ENCODE results near the gene PCDHGB4.

DNA sequence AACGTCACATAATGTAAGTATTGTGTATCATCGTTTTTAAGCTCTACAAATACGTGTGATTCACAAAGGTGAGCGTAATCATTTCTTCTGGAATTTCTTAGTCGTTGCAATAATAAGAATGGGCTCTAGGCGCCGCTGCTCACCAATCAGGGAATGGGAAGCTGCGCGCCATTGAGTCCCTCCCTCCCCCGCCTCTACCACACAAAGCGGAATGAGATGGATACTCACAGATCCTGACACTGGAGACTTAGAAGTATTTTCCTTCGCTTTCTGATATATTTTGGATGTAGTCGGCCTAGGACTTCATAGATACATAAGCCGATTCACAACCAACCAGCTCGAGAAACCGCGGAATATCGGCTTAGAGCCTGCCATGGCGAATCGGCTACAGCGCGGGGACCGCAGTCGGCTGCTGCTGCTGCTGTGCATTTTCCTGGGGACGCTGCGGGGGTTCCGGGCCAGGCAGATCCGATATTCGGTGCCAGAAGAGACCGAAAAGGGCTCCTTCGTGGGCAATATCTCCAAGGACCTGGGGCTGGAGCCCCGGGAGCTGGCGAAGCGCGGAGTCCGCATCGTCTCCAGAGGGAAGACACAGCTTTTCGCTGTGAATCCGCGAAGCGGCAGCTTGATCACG, 33.5 kb downstream of the PCDHGB4 start, which contains the start of gene PCDHGA11:
- TF ChIP-seq, protein P1, sequence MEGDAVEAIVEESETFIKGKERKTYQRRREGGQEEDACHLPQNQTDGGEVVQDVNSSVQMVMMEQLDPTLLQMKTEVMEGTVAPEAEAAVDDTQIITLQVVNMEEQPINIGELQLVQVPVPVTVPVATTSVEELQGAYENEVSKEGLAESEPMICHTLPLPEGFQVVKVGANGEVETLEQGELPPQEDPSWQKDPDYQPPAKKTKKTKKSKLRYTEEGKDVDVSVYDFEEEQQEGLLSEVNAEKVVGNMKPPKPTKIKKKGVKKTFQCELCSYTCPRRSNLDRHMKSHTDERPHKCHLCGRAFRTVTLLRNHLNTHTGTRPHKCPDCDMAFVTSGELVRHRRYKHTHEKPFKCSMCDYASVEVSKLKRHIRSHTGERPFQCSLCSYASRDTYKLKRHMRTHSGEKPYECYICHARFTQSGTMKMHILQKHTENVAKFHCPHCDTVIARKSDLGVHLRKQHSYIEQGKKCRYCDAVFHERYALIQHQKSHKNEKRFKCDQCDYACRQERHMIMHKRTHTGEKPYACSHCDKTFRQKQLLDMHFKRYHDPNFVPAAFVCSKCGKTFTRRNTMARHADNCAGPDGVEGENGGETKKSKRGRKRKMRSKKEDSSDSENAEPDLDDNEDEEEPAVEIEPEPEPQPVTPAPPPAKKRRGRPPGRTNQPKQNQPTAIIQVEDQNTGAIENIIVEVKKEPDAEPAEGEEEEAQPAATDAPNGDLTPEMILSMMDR (IDR thresholded peaks at IDR 0.05), result no peak
- no peak for TF ChIP-seq FOSL2 (IDR thresholded peaks at IDR 0.05)
- TF ChIP-seq FOSL2 (CRISPR knock-in tag; IDR thresholded peaks at IDR 0.05), result no peak
- TF ChIP-seq, protein P2, sequence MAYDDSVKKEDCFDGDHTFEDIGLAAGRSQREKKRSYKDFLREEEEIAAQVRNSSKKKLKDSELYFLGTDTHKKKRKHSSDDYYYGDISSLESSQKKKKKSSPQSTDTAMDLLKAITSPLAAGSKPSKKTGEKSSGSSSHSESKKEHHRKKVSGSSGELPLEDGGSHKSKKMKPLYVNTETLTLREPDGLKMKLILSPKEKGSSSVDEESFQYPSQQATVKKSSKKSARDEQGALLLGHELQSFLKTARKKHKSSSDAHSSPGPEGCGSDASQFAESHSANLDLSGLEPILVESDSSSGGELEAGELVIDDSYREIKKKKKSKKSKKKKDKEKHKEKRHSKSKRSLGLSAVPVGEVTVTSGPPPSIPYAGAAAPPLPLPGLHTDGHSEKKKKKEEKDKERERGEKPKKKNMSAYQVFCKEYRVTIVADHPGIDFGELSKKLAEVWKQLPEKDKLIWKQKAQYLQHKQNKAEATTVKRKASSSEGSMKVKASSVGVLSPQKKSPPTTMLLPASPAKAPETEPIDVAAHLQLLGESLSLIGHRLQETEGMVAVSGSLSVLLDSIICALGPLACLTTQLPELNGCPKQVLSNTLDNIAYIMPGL (CRISPR knock-in tag; IDR thresholded peaks at IDR 0.05; ENCODE audit: borderline replicate concordance), result no peak
